DOHH2 (cell line): ENCODE measurements around the gene RAI1.

Experiments
- H3F3A ChIP-seq: fragments of 200-600 bp; sonication (generic), shearing (Covaris generic); 2 replicates; pipeline ENCODE4 v1.6.0; 2016; ENCODE audit warnings: antibody characterized with exemption, mild to moderate bottlenecking; ENCODE audit not compliant: control insufficient read depth, insufficient read depth
- H3K27ac ChIP-seq: fragments of 200-600 bp; sonication (generic); 2 replicates; pipeline ENCODE4 v1.5.1; 2014; ENCODE audit warnings: low read depth, mild to moderate bottlenecking, low read length, moderate library complexity
- H3K27me3 ChIP-seq: fragments of 200-600 bp; sonication (generic); 2 replicates; pipeline ENCODE4 v1.6.1; 2014; ENCODE audit warnings: mild to moderate bottlenecking, low read length, mixed read lengths; ENCODE audit not compliant: control insufficient read depth
- H3K36me3 ChIP-seq: fragments of 200-600 bp; sonication (generic); 2 replicates; pipeline ENCODE4 v1.6.1; 2014; ENCODE audit warnings: mild to moderate bottlenecking, low read length, moderate library complexity, mixed read lengths; ENCODE audit not compliant: control insufficient read depth
- H3K4me1 ChIP-seq: fragments of 200-600 bp; sonication (generic); 2 replicates; pipeline ENCODE4 v1.6.1; 2014; ENCODE audit warnings: mild to moderate bottlenecking, low read length, mixed read lengths; ENCODE audit not compliant: control insufficient read depth
- H3K4me2 ChIP-seq: fragments of 200-600 bp; sonication (generic); 2 replicates; pipeline ENCODE4 v1.6.0; 2014; ENCODE audit warnings: mild to moderate bottlenecking, low read length, moderate library complexity
- H3K4me3 ChIP-seq: fragments of 200-600 bp; sonication (generic); 2 replicates; pipeline ENCODE4 v1.5.1; 2014; ENCODE audit warnings: mild to moderate bottlenecking, low read length, mixed read lengths
- H3K79me2 ChIP-seq: fragments of 200-600 bp; sonication (generic); 2 replicates; pipeline ENCODE4 v1.6.1; 2014; ENCODE audit warnings: mild to moderate bottlenecking, low read length, mixed read lengths; ENCODE audit not compliant: control insufficient read depth
- H3K9me2 ChIP-seq: fragments of 200-600 bp; sonication (generic); replicated peaks from 2 replicates; pipeline ENCODE4 v1.6.1; 2014; ENCODE audit warnings: mild to moderate bottlenecking, low read length, mixed read lengths; ENCODE audit not compliant: control insufficient read depth
- H3K9me3 ChIP-seq: fragments of 200-600 bp; sonication (generic); 2 replicates; pipeline ENCODE4 v1.6.1; 2014; ENCODE audit warnings: antibody characterized with exemption, low read length, mixed read lengths; ENCODE audit not compliant: control insufficient read depth, insufficient read depth
- H4K20me1 ChIP-seq: fragments of 200-600 bp; sonication (generic); 2 replicates; pipeline ENCODE4 v1.6.0; 2014; ENCODE audit warnings: low read depth, mild to moderate bottlenecking, antibody characterized with exemption, low read length, moderate library complexity; ENCODE audit not compliant: control insufficient read depth, insufficient read depth
- CTCF ChIP-seq: fragments of 200-600 bp; sonication (generic); IDR thresholded peaks from one replicate; pipeline ENCODE4 v1.5.1; 2014; ENCODE audit warnings: antibody characterized with exemption, mild to moderate bottlenecking, low read depth, low read length; ENCODE audit not compliant: poor library complexity, severe bottlenecking
- EZH2phosphoT487 ChIP-seq: fragments of 200-600 bp; sonication (generic); IDR thresholded peaks from 2 replicates; pipeline ENCODE4 v1.6.1; 2017; ENCODE audit warnings: borderline replicate concordance, mild to moderate bottlenecking, antibody characterized with exemption, low read length, moderate library complexity, mixed read lengths

RAI1 gene

GRCh38 chr17:17800504-17801021 lies 119.3 kb downstream of the RAI1 start:
- Histone ChIP-seq H3K36me3 (peaks cover 27% of the 10 kb centered on the region; the same call in 1 of the 2 replicates), H3F3A (no peaks in the 10 kb centered on the region), H3K4me1 (no peaks in the 10 kb centered on the region), H3K9me3 (no peaks in the 10 kb centered on the region), H3K9me2 (no peaks in the 10 kb centered on the region), H4K20me1 (no peaks in the 10 kb centered on the region), H3K79me2 (no peaks in the 10 kb centered on the region), H3K4me2 (no peak overlapping the region), H3K27me3 (no peaks in the 10 kb centered on the region), H3K27ac (no peak overlapping the region), H3K4me3 (no peak overlapping the region)
- TF ChIP-seq EZH2phosphoT487 (no peak), CTCF (no peak)

- Histone ChIP-seq H3K36me3 (peaks cover 26% of the 10 kb centered on the region; the same call in 1 of the 2 replicates), H4K20me1 (no peaks in the 10 kb centered on the region), H3K9me2 (no peaks in the 10 kb centered on the region), H3K27me3 (no peaks in the 10 kb centered on the region), H3K4me2 (no peak overlapping the region), H3F3A (no peaks in the 10 kb centered on the region), H3K4me1 (no peaks in the 10 kb centered on the region), H3K4me3 (no peak overlapping the region), H3K9me3 (no peaks in the 10 kb centered on the region), H3K27ac (no peak overlapping the region), H3K79me2 (no peaks in the 10 kb centered on the region)
- TF ChIP-seq EZH2phosphoT487 = no peak
- TF ChIP-seq CTCF = no peak
Observed at GRCh38 chr17:17801800-17802481, 120.7 kb downstream of the RAI1 start.

GRCh38 chr17:17804007-17804406 lies 122.7 kb downstream of the RAI1 start:
- peaks cover 14% of the 10 kb centered on the region; the same call in 1 of the 2 replicates for H3K36me3 ChIP-seq
- no peak overlapping the region for H3K4me3 ChIP-seq
- H3K4me1 ChIP-seq = no peaks in the 10 kb centered on the region
- no peaks in the 10 kb centered on the region for H4K20me1 ChIP-seq
- H3K79me2 ChIP-seq = no peaks in the 10 kb centered on the region
- H3K27me3 ChIP-seq = no peaks in the 10 kb centered on the region
- no peaks in the 10 kb centered on the region for H3K9me2 ChIP-seq
- no peak for TF ChIP-seq CTCF
- no peak for TF ChIP-seq EZH2phosphoT487
- no peak overlapping the region for H3K27ac ChIP-seq
- H3K4me2 ChIP-seq = no peak overlapping the region
- no peaks in the 10 kb centered on the region for H3F3A ChIP-seq
- H3K9me3 ChIP-seq = no peaks in the 10 kb centered on the region
